MM.1S (cell line): ENCODE results near the gene ARHGAP45.

Experiments used
- DNase-seq: peaks from one replicate; pipeline ENCODE4 v3.0.0-alpha.2; 2015
- H2AFZ ChIP-seq: fragments of 300-600 bp; sonication (generic); 2 replicates; pipeline ENCODE4 v1.6.0; 2016; ENCODE audit warnings: antibody characterized with exemption, low read length
- H3F3A ChIP-seq: fragments of 300-600 bp; sonication (generic); 2 replicates; pipeline ENCODE4 v1.6.1; 2016; ENCODE audit warnings: mild to moderate bottlenecking, antibody characterized with exemption, low read length, moderate library complexity, mixed read lengths; ENCODE audit not compliant: insufficient read depth
- H3K27ac ChIP-seq: fragments of 300-600 bp; sonication (generic); 2 replicates; pipeline ENCODE4 v1.5.1; 2016; ENCODE audit warnings: mild to moderate bottlenecking, low read length
- H3K27me3 ChIP-seq: fragments of 300-600 bp; sonication (generic); replicated peaks from 2 replicates; pipeline ENCODE4 v1.6.0; 2016; ENCODE audit warnings: low read length; ENCODE audit not compliant: insufficient read depth
- H3K36me3 ChIP-seq: fragments of 300-600 bp; sonication (generic); replicated peaks from 2 replicates; pipeline ENCODE4 v1.6.1; 2016; ENCODE audit warnings: mild to moderate bottlenecking, low read length, mixed read lengths; ENCODE audit not compliant: insufficient read depth
- H3K4me1 ChIP-seq: fragments of 300-600 bp; sonication (generic); 2 replicates; pipeline ENCODE4 v1.6.1; 2016; ENCODE audit warnings: low read length, mixed read lengths
- H3K4me2 ChIP-seq: fragments of 300-600 bp; sonication (generic); 2 replicates; pipeline ENCODE4 v1.6.0; 2016; ENCODE audit warnings: low read depth, low read length
- H3K4me3 ChIP-seq: fragments of 300-600 bp; sonication (generic); 2 replicates; pipeline ENCODE4 v1.5.1; 2016; ENCODE audit warnings: low read length, mixed read lengths
- H3K79me2 ChIP-seq: fragments of 300-600 bp; sonication (generic); 2 replicates; pipeline ENCODE4 v1.6.1; 2016; ENCODE audit warnings: mixed run types, low read length, mixed read lengths
- H3K9ac ChIP-seq: fragments of 300-600 bp; sonication (generic); 2 replicates; pipeline ENCODE4 v1.6.1; 2016; ENCODE audit warnings: low read length, mixed read lengths
- H3K9me2 ChIP-seq: fragments of 300-600 bp; sonication (generic); replicated peaks from 2 replicates; pipeline ENCODE4 v1.6.1; 2016; ENCODE audit warnings: mild to moderate bottlenecking, low read length, mixed read lengths; ENCODE audit not compliant: insufficient read depth
- H3K9me3 ChIP-seq: fragments of 300-600 bp; sonication (generic); replicated peaks from 2 replicates; pipeline ENCODE4 v1.6.1; 2016; ENCODE audit warnings: mild to moderate bottlenecking, low read length, mixed read lengths; ENCODE audit not compliant: insufficient read depth
- H4K20me1 ChIP-seq: fragments of 300-600 bp; sonication (generic); 2 replicates; pipeline ENCODE4 v1.6.1; 2016; ENCODE audit warnings: mild to moderate bottlenecking, low read length, moderate library complexity, mixed read lengths; ENCODE audit not compliant: insufficient read depth
- CTCF ChIP-seq: fragments of 300-600 bp; sonication (generic); IDR thresholded peaks from 2 replicates; pipeline ENCODE4 v1.5.1; 2016; ENCODE audit warnings: antibody characterized with exemption, low read length, mixed read lengths
- EZH2 ChIP-seq: fragments of 300-600 bp; sonication (generic); optimal IDR thresholded peaks from 2 replicates; pipeline ENCODE3; 2017; ENCODE audit warnings: low read depth, mild to moderate bottlenecking, antibody characterized with exemption, low read length, mixed read lengths
- EZH2phosphoT487 ChIP-seq: fragments of 300-600 bp; sonication (generic); IDR thresholded peaks from 2 replicates; pipeline ENCODE4 v1.6.1; 2018; ENCODE audit warnings: antibody characterized with exemption, low read length

The ARHGAP45 gene

GRCh38 chr19:1123885-1124677, 57.1 kb downstream of the ARHGAP45 start:
- Histone ChIP-seq H3K4me3 (no peak overlapping the region), H3K36me3 (peaks cover 12% of the 10 kb centered on the region), H3K27ac (no peak overlapping the region)

GRCh38 chr19:1125601-1126467, 58.9 kb downstream of the ARHGAP45 start:
- Histone ChIP-seq H3K79me2 (peaks cover 46% of the 10 kb centered on the region), H3K27ac (no peak overlapping the region), H3K9me3 (no peaks in the 10 kb centered on the region), H3K4me2 (no peak overlapping the region), H3K4me1 (peaks cover 8% of the 10 kb centered on the region; the same call in 1 of the 2 replicates), H3K9ac (no peak overlapping the region), H3K36me3 (peaks cover 12% of the 10 kb centered on the region), H4K20me1 (no peaks in the 10 kb centered on the region), H3K27me3 (no peaks in the 10 kb centered on the region), H3K4me3 (no peak overlapping the region), H3K9me2 (no peaks in the 10 kb centered on the region), H3F3A (no peaks in the 10 kb centered on the region; the same call in 1 of the 2 replicates), H2AFZ (no peak overlapping the region)
- no peak for TF ChIP-seq CTCF
- no peak for TF ChIP-seq EZH2
- no peak for TF ChIP-seq EZH2phosphoT487
- DNase-seq, result no peak

More at GRCh38 chr19:1123885-1124677, 57.1 kb downstream of the ARHGAP45 start:
- H3K27me3 ChIP-seq, result no peaks in the 10 kb centered on the region
- no peak overlapping the region for H2AFZ ChIP-seq
- H3K9me2 ChIP-seq, result no peaks in the 10 kb centered on the region
- no peak overlapping the region for H3K4me2 ChIP-seq
- H3K4me1 ChIP-seq, result no peaks in the 10 kb centered on the region
- H3F3A ChIP-seq, result no peaks in the 10 kb centered on the region
- H4K20me1 ChIP-seq, result no peaks in the 10 kb centered on the region
- TF ChIP-seq EZH2phosphoT487 (no peak), CTCF (no peak), EZH2 (no peak)
- peaks cover 30% of the 10 kb centered on the region for H3K79me2 ChIP-seq
- DNase-seq, result no peak
- H3K9ac ChIP-seq, result no peak overlapping the region
- H3K9me3 ChIP-seq, result no peaks in the 10 kb centered on the region

- Histone ChIP-seq H3K36me3 (peaks cover 12% of the 10 kb centered on the region), H3K27me3 (no peaks in the 10 kb centered on the region), H2AFZ (no peak overlapping the region), H3K4me1 (peaks cover 17% of the 10 kb centered on the region; the same call in 1 of the 2 replicates), H3K9me3 (no peaks in the 10 kb centered on the region), H3K79me2 (peaks cover 59% of the 10 kb centered on the region), H3F3A (peaks cover 12% of the 10 kb centered on the region), H3K9me2 (no peaks in the 10 kb centered on the region), H3K9ac (no peak overlapping the region), H3K27ac (no peak overlapping the region), H3K4me3 (no peak overlapping the region), H4K20me1 (no peaks in the 10 kb centered on the region), H3K4me2 (no peak overlapping the region)
- TF ChIP-seq EZH2phosphoT487 (no peak), EZH2 (no peak), CTCF (no peak)
- no peak for DNase-seq
Observed at GRCh38 chr19:1126984-1127760, 60.2 kb downstream of the ARHGAP45 start.
